Lower leg skin (tissue), 4 donors: ENCODE measurements around the gene FRMD6. TPM values are rescaled to one million over a fixed set of nuclear protein-coding genes. Genes with fewer than 3 reads are reported as not detected.

Experiments used
- DNase-seq, 2 donors: peaks; one replicate each; pipeline ENCODE4 v3.0.0-alpha.2; 2019; ENCODE audit warnings: low spot score in 2 of 2
- H3K4me3 ChIP-seq: fragments of 200-600 bp; sonication (generic); 2 replicates; pipeline ENCODE4 v1.5.1; 2017; ENCODE audit warnings: mild to moderate bottlenecking, low read depth; ENCODE audit not compliant: poor library complexity, severe bottlenecking
- POLR2A ChIP-seq, 2 donors: fragments of 450-650 bp; IDR thresholded peaks; one replicate each; pipeline ENCODE4 v1.6.1; 2016 to 2017; ENCODE audit warnings: antibody characterized with exemption in 2 of 2, mild to moderate bottlenecking in 1 of 2, moderate library complexity in 1 of 2
- WGBS, 2 donors: methylation state at CpG; one replicate each; pipeline ENCODE4 v1.1.5; 2018; 5-methylcytosine and 5-hydroxymethylcytosine counted together
- intact Hi-C: fragments of 100-400 bp; cut with DNase I; formaldehyde crosslinking; loops from one replicate; pipeline ENCODE4 v1.15.0; 2023; ENCODE audit warnings: low total_unique reads
- total RNA-seq, 4 donors: library from RNA; depleted of rRNA; stranded (reverse); fragments of >200 nt; gene quantifications; one replicate each; pipeline ENCODE4 v1.1.0, GENCODE V29; 2016
- TF ChIP-seq, protein P1 (sequence below), 3 donors: fragments of 450-650 bp; IDR thresholded peaks; one replicate each; pipeline ENCODE4 v1.5.1; 2016; ENCODE audit warnings: antibody characterized with exemption in 3 of 3, mild to moderate bottlenecking in 3 of 3, moderate library complexity in 2 of 3

The FRMD6 gene
- total RNA-seq, 4 donors from 2014 or later, result 144 to 203 (median 152) TPM

DNA sequence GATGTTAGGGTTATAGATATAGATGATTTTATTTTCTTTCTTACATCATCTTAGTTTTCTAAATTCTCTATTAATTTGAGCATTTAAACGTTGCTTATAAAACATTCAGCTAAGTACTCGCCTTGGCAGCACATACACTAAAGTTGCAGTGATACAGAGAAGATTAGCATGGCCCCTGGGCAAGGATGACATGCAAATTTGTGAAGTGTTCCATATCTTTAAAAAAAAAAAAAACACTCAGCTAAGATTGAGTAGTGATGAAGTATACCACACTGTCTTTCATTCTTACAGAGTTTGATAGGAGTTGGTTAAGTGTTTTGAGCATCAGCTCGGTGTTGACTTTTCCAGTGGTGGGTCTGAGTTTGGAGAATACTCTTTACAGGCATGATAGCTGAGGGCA lies 72.3 kb downstream of the FRMD6 start:
- no peak for TF ChIP-seq POLR2A (IDR thresholded peaks at IDR 0.05)
- TF ChIP-seq, protein P1, sequence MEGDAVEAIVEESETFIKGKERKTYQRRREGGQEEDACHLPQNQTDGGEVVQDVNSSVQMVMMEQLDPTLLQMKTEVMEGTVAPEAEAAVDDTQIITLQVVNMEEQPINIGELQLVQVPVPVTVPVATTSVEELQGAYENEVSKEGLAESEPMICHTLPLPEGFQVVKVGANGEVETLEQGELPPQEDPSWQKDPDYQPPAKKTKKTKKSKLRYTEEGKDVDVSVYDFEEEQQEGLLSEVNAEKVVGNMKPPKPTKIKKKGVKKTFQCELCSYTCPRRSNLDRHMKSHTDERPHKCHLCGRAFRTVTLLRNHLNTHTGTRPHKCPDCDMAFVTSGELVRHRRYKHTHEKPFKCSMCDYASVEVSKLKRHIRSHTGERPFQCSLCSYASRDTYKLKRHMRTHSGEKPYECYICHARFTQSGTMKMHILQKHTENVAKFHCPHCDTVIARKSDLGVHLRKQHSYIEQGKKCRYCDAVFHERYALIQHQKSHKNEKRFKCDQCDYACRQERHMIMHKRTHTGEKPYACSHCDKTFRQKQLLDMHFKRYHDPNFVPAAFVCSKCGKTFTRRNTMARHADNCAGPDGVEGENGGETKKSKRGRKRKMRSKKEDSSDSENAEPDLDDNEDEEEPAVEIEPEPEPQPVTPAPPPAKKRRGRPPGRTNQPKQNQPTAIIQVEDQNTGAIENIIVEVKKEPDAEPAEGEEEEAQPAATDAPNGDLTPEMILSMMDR (IDR thresholded peaks at IDR 0.05), result no peak
- WGBS, 2 donors, result 66 to 82% methylated on average over 3 of the region's 3 CpGs
- H3K4me3 ChIP-seq, result no peak overlapping the region
- no peak for DNase-seq
- intact Hi-C loops, result no loop called here

DNA sequence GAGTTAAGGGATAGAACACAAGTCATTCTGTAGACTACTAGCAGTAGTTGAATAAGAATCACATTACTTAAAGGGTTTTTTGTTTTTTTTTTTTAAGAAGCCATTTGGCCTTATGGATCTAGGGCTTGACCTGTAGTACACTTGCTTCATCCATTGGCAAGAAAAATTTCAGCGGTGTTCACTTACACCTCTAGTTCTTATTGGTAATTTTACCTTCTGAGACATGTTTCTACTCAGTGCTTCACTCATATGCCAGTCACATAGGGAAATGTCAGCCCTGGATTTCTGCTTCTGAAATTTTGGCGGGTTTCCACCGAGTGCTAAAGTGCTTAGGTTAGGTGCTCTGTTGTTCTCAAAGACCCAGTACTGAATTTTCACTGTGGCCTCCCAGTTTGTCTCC lies 72.9 kb downstream of the FRMD6 start:
- TF ChIP-seq, protein P1 (IDR thresholded peaks at IDR 0.05), result no peak
- TF ChIP-seq POLR2A (IDR thresholded peaks at IDR 0.05), result no peak
- WGBS, 2 donors, result 84 to 94% methylated on average over 3 of the region's 3 CpGs
- intact Hi-C loops, result no loop called here
- DNase-seq, result no peak
- H3K4me3 ChIP-seq, result no peak overlapping the region

DNA sequence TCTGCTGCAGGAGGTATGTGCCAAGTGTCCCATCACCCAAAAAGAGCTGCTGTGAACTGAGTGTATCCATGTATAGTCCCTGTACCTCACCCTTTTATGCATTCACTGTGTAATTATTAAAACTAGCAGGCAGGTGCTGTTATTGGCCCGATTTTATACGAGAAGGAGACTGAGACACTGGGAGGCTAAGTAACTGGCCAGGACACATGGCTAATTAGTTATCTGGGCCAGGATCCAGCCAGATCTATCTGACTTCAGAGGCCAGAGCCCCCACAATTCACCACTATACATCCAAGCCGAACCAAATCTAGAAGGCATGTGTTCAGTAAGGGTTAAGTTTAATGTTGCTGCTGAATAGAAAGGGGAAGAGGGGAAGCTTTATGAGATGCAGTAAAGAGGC lies 73.4 kb downstream of the FRMD6 start:
- TF ChIP-seq, protein P1 (IDR thresholded peaks at IDR 0.05), result no peak
- TF ChIP-seq POLR2A (IDR thresholded peaks at IDR 0.05), result no peak
- H3K4me3 ChIP-seq, result no peak overlapping the region
- 77 to 87% methylated on average over 3 of the region's 3 CpGs for WGBS, 2 donors
- intact Hi-C loops, result no loop called here
- DNase-seq, result no peak

DNA sequence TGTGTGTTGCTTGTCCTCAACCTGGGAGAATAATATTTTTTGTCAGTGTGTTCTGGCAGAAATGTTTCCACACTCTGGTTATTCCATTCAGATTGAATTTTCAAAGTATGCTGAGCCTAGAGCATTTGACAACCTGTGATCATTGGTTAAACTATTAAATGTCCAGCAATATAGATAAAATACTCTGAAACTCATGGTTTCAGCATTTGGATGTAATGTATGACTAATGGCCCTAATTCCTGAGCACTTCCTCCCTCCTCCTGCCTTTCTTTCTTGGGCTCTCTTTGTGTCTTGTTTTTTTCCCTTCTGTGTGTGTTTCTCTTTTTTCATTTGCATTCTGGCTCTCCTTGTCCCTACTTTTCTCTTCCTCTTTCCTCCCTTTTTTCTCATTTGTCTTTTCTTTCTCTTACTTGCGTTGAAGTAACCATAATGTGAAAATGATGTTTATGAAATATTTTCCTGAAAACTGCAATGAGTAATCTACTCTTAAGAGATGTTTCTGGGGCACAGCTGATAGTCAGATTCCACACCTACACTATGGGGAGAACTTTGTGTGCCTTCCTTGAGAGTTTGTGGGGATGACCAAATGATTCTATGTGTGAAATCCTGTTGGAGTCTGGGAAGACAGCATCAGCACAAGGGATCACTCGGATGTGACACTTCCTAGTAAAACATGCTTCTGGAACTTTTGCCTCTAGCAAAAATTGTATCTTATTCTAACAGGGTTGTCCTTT lies 74.6 kb downstream of the FRMD6 start:
- DNase-seq, result no peak
- H3K4me3 ChIP-seq, result no peak overlapping the region
- TF ChIP-seq, protein P1 (IDR thresholded peaks at IDR 0.05), result no peak
- no peak for TF ChIP-seq POLR2A (IDR thresholded peaks at IDR 0.05)
- intact Hi-C loops, result no loop called here
- WGBS, 2 donors, result 82 to 87% methylated on average over 2 of the region's 2 CpGs

DNA sequence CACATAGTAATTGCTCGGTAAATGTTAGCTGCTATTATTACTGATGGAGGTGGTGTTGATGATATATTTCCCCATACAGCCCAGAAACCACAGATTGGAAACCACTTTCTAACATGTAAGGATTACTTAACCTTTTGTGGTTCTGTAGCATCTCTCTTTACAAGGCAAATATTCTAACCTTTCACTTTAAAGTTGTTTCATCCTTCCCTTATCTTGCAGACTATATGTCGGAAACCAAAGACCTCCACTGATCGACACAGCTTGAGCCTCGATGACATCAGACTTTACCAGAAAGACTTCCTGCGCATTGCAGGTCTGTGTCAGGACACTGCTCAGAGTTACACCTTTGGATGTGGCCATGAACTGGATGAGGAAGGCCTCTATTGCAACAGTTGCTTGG lies 75.8 kb downstream of the FRMD6 start:
- H3K4me3 ChIP-seq, result no peak overlapping the region
- WGBS, 2 donors, result 87 to 91% methylated on average over 5 of the region's 5 CpGs
- intact Hi-C loops, result no loop called here
- TF ChIP-seq, protein P1 (IDR thresholded peaks at IDR 0.05), result no peak
- no peak for TF ChIP-seq POLR2A (IDR thresholded peaks at IDR 0.05)
- no peak for DNase-seq

DNA sequence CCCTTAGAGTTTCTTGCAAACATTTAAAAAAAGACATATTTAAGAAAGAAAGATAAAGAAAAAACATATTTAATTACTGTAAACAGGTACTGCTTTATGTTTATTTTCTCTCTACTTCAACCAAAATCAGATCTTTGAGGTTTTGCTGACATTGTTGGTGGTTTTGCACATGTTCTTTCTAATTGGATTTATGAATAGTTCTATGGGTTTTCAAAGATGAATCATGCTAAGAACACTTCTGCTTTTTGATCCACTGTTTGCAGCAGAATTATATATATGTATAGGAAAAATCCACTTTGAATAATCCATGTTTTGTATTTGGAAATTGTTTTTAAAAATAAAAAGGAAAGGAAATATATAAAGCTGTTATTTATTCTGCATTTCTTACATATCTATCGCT lies 78.4 kb downstream of the FRMD6 start:
- intact Hi-C loops, result no loop called here
- no peak for DNase-seq
- TF ChIP-seq POLR2A (IDR thresholded peaks at IDR 0.05), result no peak
- TF ChIP-seq, protein P1 (IDR thresholded peaks at IDR 0.05), result no peak
- 95 to 100% methylated on average over 1 of the region's 1 CpG for WGBS, 2 donors
- H3K4me3 ChIP-seq, result no peak overlapping the region
